ENCODE data around the gene FAM227B. TPM values are rescaled to one million over a fixed set of nuclear protein-coding genes. Genes with fewer than 3 reads are reported as not detected.
"Not testable (repeated sequence)": the region's sequence is repeated elsewhere in the genome, so short reads cannot be mapped to it uniquely, and the experiment has no call there.

The FAM227B gene
- total RNA-seq, 1 experiment from 2014 or later: 1.9 TPM

- intact Hi-C loops (cut with micrococcal nuclease; ENCODE audit: unreplicated experiment): no loop called here
- DNase-seq: no peak
- BruUV-seq (replicated peaks): no TSS peak
- no peak overlapping the region for H3K4me3 Mint-ChIP-seq (ENCODE audit: low read depth, unreplicated experiment)
- no peak for TF ChIP-seq CTCF (IDR thresholded peaks at IDR 0.05; ENCODE audit: unreplicated experiment)
- peaks cover 3% of the 10 kb centered on the region for H3K9me3 Mint-ChIP-seq (ENCODE audit: low read depth, unreplicated experiment)
- CTCF ChIA-PET: no interaction called here
- H3K27ac Mint-ChIP-seq (ENCODE audit: unreplicated experiment): no peak overlapping the region
- no peaks in the 10 kb centered on the region for H3K4me1 Mint-ChIP-seq (ENCODE audit: low read depth, unreplicated experiment)
- H3K36me3 Mint-ChIP-seq (ENCODE audit: insufficient read depth, unreplicated experiment): no peaks in the 10 kb centered on the region
- H3K27me3 Mint-ChIP-seq (ENCODE audit: unreplicated experiment): no peaks in the 10 kb centered on the region
These were observed 15.0 kb downstream of the FAM227B start for GRCh38 chr15:49605588-49605987.

GRCh38 chr15:49604625-49605409 is 15.8 kb downstream of the FAM227B start:
- H3K27me3 Mint-ChIP-seq (ENCODE audit: unreplicated experiment): no peaks in the 10 kb centered on the region

GRCh38 chr15:49592829-49593316 is 27.7 kb downstream of the FAM227B start:
- DNase-seq; BruUV-seq (replicated peaks); H3K4me1 Mint-ChIP-seq (ENCODE audit: low read depth, unreplicated experiment); intact Hi-C loops (cut with micrococcal nuclease; ENCODE audit: unreplicated experiment); H3K27ac Mint-ChIP-seq (ENCODE audit: unreplicated experiment); H3K36me3 Mint-ChIP-seq (ENCODE audit: insufficient read depth, unreplicated experiment); H3K9me3 Mint-ChIP-seq (ENCODE audit: low read depth, unreplicated experiment); H3K27me3 Mint-ChIP-seq (ENCODE audit: unreplicated experiment); H3K4me3 Mint-ChIP-seq (ENCODE audit: low read depth, unreplicated experiment); CTCF ChIA-PET: not testable (repeated sequence)

More at GRCh38 chr15:49604625-49605409, 15.8 kb downstream of the FAM227B start:
- CTCF ChIA-PET: interaction anchor here (0.8 kb wide), 1 partner anchor 856 kb away, joined by 4 read pairs; no protein-coding TSS in a partner anchor
- no peak overlapping the region for H3K27ac Mint-ChIP-seq (ENCODE audit: unreplicated experiment)
- no peak for TF ChIP-seq CTCF (IDR thresholded peaks at IDR 0.05; ENCODE audit: unreplicated experiment)
- no peaks in the 10 kb centered on the region for H3K36me3 Mint-ChIP-seq (ENCODE audit: insufficient read depth, unreplicated experiment)
- H3K9me3 Mint-ChIP-seq (ENCODE audit: low read depth, unreplicated experiment): peaks cover 3% of the 10 kb centered on the region
- no TSS peak for BruUV-seq (replicated peaks)
- intact Hi-C loops (cut with micrococcal nuclease; ENCODE audit: unreplicated experiment): no loop called here
- DNase-seq: no peak
- H3K4me3 Mint-ChIP-seq (ENCODE audit: low read depth, unreplicated experiment): no peak overlapping the region
- H3K4me1 Mint-ChIP-seq (ENCODE audit: low read depth, unreplicated experiment): no peaks in the 10 kb centered on the region

DNA sequence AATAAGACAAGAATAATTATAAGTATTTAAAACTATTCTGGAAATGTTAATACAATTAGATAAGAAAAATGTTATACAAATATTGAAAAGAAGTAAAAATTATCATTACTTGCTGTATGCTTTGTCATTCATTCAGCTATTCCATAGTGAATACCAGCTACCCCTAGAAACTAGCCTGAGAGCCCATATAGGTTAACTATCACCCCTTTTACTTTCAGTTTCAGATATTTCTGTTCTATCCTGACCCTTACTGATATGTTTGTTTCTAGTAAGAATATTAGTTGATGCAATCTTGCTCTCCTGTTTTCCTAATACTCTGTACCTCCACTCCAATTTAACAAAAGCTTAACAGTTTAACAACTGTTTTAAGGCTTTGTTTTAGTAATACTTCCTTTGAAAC is 31.6 kb downstream of the FAM227B start:
- no peaks in the 10 kb centered on the region for H3K36me3 Mint-ChIP-seq (ENCODE audit: insufficient read depth, unreplicated experiment)
- DNase-seq: no peak
- CTCF ChIA-PET: no interaction called here
- no peaks in the 10 kb centered on the region for H3K9me3 Mint-ChIP-seq (ENCODE audit: low read depth, unreplicated experiment)
- H3K27me3 Mint-ChIP-seq (ENCODE audit: unreplicated experiment): no peaks in the 10 kb centered on the region
- no peaks in the 10 kb centered on the region for H3K4me1 Mint-ChIP-seq (ENCODE audit: low read depth, unreplicated experiment)
- intact Hi-C loops (cut with micrococcal nuclease; ENCODE audit: unreplicated experiment): no loop called here
- no peak overlapping the region for H3K4me3 Mint-ChIP-seq (ENCODE audit: low read depth, unreplicated experiment)
- no TSS peak for BruUV-seq (replicated peaks)
- TF ChIP-seq CTCF (IDR thresholded peaks at IDR 0.05; ENCODE audit: unreplicated experiment): no peak
- H3K27ac Mint-ChIP-seq (ENCODE audit: unreplicated experiment): no peak overlapping the region

DNA sequence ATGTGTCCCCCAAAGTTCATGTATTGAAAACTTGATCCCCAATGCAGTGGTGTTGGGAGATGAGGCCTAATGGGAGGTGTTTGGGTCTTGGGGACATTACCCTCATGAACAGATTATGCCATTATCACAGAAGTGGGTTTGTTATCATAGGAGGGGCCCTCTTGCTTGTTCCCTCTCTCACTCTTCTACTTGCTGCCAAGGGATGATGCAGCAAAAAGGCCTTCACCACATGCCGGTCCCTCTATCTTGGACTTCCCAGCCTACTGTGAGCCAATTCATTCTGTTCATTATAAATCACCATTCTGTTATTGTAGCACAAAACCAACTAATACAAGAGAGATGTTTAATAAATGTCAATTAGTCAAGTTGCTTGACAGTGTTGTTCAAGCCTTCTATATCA is 47.2 kb downstream of the FAM227B start:
- intact Hi-C loops (cut with micrococcal nuclease; ENCODE audit: unreplicated experiment): no loop called here
- Mint-ChIP-seq H3K36me3 (ENCODE audit: insufficient read depth, unreplicated experiment) (no peaks in the 10 kb centered on the region), H3K27me3 (ENCODE audit: unreplicated experiment) (no peaks in the 10 kb centered on the region), H3K4me3 (ENCODE audit: low read depth, unreplicated experiment) (no peak overlapping the region), H3K4me1 (ENCODE audit: low read depth, unreplicated experiment) (no peaks in the 10 kb centered on the region), H3K9me3 (ENCODE audit: low read depth, unreplicated experiment) (peaks cover 2% of the 10 kb centered on the region), H3K27ac (ENCODE audit: unreplicated experiment) (no peak overlapping the region)
- DNase-seq: no peak
- BruUV-seq (replicated peaks): no TSS peak
- no peak for TF ChIP-seq CTCF (IDR thresholded peaks at IDR 0.05; ENCODE audit: unreplicated experiment)
- CTCF ChIA-PET: no interaction called here

Data from Calu3 (cell line).